HepG2 (cell line): ENCODE measurements around the gene ALDH3B2. TPM values are rescaled to one million over a fixed set of nuclear protein-coding genes. Genes with fewer than 3 reads are reported as not detected.

Experiments used
- ARID3A ChIP-seq: IDR thresholded peaks from 2 replicates; pipeline ENCODE4 v1.6.1; 2012; ENCODE audit warnings: low read depth, low read length, improper control_type of control experiment
- BORCS8-MEF2B ChIP-seq: sonication (generic); formaldehyde crosslinking; IDR thresholded peaks from 2 replicates; pipeline ENCODE4 v1.8.0; 2022; ENCODE audit warnings: mild to moderate bottlenecking, missing genetic modification reagents
- HMGXB4 ChIP-seq, 2 experiments: sonication (generic) in 1 of 2; formaldehyde crosslinking in 1 of 2; IDR thresholded peaks; 2 replicates each; pipeline versions ENCODE4 v1.4.0 to v1.6.1; 2018 to 2020; ENCODE audit warnings: missing genetic modification reagents in 2 of 2, borderline replicate concordance in 1 of 2, low read depth in 1 of 2, mild to moderate bottlenecking in 1 of 2, missing biosample characterization in 1 of 2
- KDM3A ChIP-seq: IDR thresholded peaks from 2 replicates; pipeline ENCODE4 v1.6.1; 2018; ENCODE audit warnings: low read depth, missing compliant biosample characterization
- KDM5B ChIP-seq: sonication (generic); formaldehyde crosslinking; IDR thresholded peaks from 2 replicates; pipeline ENCODE4 v1.4.0; 2020; ENCODE audit warnings: missing genetic modification reagents, mild to moderate bottlenecking, borderline replicate concordance
- PRDM10 ChIP-seq: sonication (generic); formaldehyde crosslinking; IDR thresholded peaks from 2 replicates; pipeline ENCODE4 v1.4.0; 2020; ENCODE audit warnings: low read depth, missing genetic modification reagents
- SAFB2 ChIP-seq: sonication (generic); formaldehyde crosslinking; IDR thresholded peaks from 2 replicates; pipeline ENCODE4 v1.5.1; 2020; ENCODE audit warnings: missing genetic modification reagents, low read depth, mild to moderate bottlenecking, borderline replicate concordance
- SALL1 ChIP-seq: sonication (generic); formaldehyde crosslinking; IDR thresholded peaks from 2 replicates; pipeline ENCODE4 v1.8.0; 2022; ENCODE audit warnings: mild to moderate bottlenecking, missing genetic modification reagents
- SMAD9 ChIP-seq: sonication (generic); formaldehyde crosslinking; IDR thresholded peaks from 2 replicates; pipeline ENCODE4 v1.5.1; 2020; ENCODE audit warnings: mild to moderate bottlenecking, missing genetic modification reagents
- SP140L ChIP-seq: sonication (generic); formaldehyde crosslinking; IDR thresholded peaks from 2 replicates; pipeline ENCODE4 v1.4.0; 2020; ENCODE audit warnings: missing genetic modification reagents, borderline replicate concordance
- THRA ChIP-seq: sonication (generic); formaldehyde crosslinking; IDR thresholded peaks from 2 replicates; pipeline ENCODE4 v1.4.0; 2020; ENCODE audit warnings: missing genetic modification reagents, borderline replicate concordance
- ZC3H13 ChIP-seq: sonication (generic); formaldehyde crosslinking; IDR thresholded peaks from 2 replicates; pipeline ENCODE4 v1.8.1; 2023; ENCODE audit warnings: mild to moderate bottlenecking, missing genetic modification reagents, moderate library complexity
- ZFP82 ChIP-seq: sonication (generic); formaldehyde crosslinking; IDR thresholded peaks from 2 replicates; pipeline ENCODE4 v1.5.1; 2020; ENCODE audit warnings: mild to moderate bottlenecking, missing genetic modification reagents, borderline replicate concordance
- ZNF251 ChIP-seq: sonication (generic); formaldehyde crosslinking; IDR thresholded peaks from 2 replicates; pipeline ENCODE4 v1.9.0; 2021; ENCODE audit warnings: mild to moderate bottlenecking, missing genetic modification reagents
- ZNF282 ChIP-seq: fragments of 450-650 bp; IDR thresholded peaks from 2 replicates; pipeline ENCODE4 v1.6.1; 2018; ENCODE audit not compliant: partially characterized antibody
- ZNF33A ChIP-seq: sonication (generic); formaldehyde crosslinking; IDR thresholded peaks from 2 replicates; pipeline ENCODE4 v1.5.1; 2020; ENCODE audit warnings: missing genetic modification reagents, mild to moderate bottlenecking, moderate library complexity, borderline replicate concordance
- ZNF724P ChIP-seq: sonication (generic); formaldehyde crosslinking; IDR thresholded peaks from 2 replicates; pipeline ENCODE4 v1.8.0; 2022; ENCODE audit warnings: missing genetic modification reagents, borderline replicate concordance
- ZNF788 ChIP-seq: sonication (generic); formaldehyde crosslinking; IDR thresholded peaks from 2 replicates; pipeline ENCODE4 v1.5.0; 2020; ENCODE audit warnings: mild to moderate bottlenecking, missing genetic modification reagents, borderline replicate concordance
- polyA plus RNA-seq, 8 experiments: library from polyadenylated mRNA; depleted of rRNA in 3 of 8; stranded (reverse) in 7 of 8; unstranded in 1 of 8; fragments of >200 nt; fragmentation: Illumina TruSeq in 4 of 8; extraction: Trizol in 4 of 8; gene quantifications; 2 replicates each; pipeline versions ENCODE4 v1.2.1 to v1.2.3, GENCODE V29; 2011 to 2016; ENCODE audit warnings: low read depth in 4 of 8, missing spikeins in 1 of 8, mixed read lengths in 1 of 8; ENCODE audit not compliant: insufficient read depth in 1 of 8
- total RNA-seq, 5 experiments: library from RNA; depleted of rRNA; stranded (reverse); fragments of >200 nt; fragmentation: Illumina TruSeq; extraction: Trizol; gene quantifications; 2 replicates each; pipeline ENCODE4 v1.2.3, GENCODE V29; 2016; ENCODE audit warnings: low read depth in 1 of 5

ALDH3B2 gene
- total and polyA plus RNA-seq, 2 of the 13 experiments (the other 11 are each of a cell fraction or from before 2014, with no cell fraction given): not detected

GRCh38 chr11:67630228-67630942 lies 44.0 kb downstream of the ALDH3B2 start (continued):
- peak; percentile 79 to 86; a peak in 3 of 4 replicates for TF ChIP-seq HMGXB4 (CRISPR knock-in tag; IDR thresholded peaks at IDR 0.05; ENCODE audit: borderline replicate concordance in 1 of 2, low read depth in 1 of 2)
- 0 out of 2 replicates have a peak, but pooled peaks have one; percentile 41 for TF ChIP-seq KDM5B (CRISPR knock-in tag)
- peak; percentile 66 for TF ChIP-seq SALL1 (CRISPR knock-in tag)
- TF ChIP-seq THRA (CRISPR knock-in tag): peak; percentile 57; the same call in 1 of the 2 replicates
- peak; percentile 81; the same call in 1 of the 2 replicates for TF ChIP-seq SMAD9
- TF ChIP-seq ZFP82 (CRISPR knock-in tag): peak; percentile 43; the same call in 1 of the 2 replicates
- no peak for TF ChIP-seq SAFB2
- 0 out of 2 replicates have a peak, but pooled peaks have one; percentile 72 for TF ChIP-seq ZC3H13 (CRISPR knock-in tag)
- no peak for TF ChIP-seq ZNF282
- TF ChIP-seq BORCS8-MEF2B (CRISPR knock-in tag): no peak
- TF ChIP-seq ARID3A: 0 out of 2 replicates have a peak, but pooled peaks have one; percentile 34
- 0 out of 2 replicates have a peak, but pooled peaks have one; percentile 72 for TF ChIP-seq ZNF33A
- TF ChIP-seq KDM3A (CRISPR knock-in tag): peak; percentile 89; the same call in 1 of the 2 replicates
- peak; percentile 69; the same call in 1 of the 2 replicates for TF ChIP-seq ZNF788 (CRISPR knock-in tag)
- 0 out of 2 replicates have a peak, but pooled peaks have one; percentile 13 for TF ChIP-seq PRDM10 (CRISPR knock-in tag)
- peak; percentile 65; the same call in 1 of the 2 replicates for TF ChIP-seq ZNF724P
- no peak for TF ChIP-seq SP140L (CRISPR knock-in tag)
- TF ChIP-seq ZNF251 (CRISPR knock-in tag): no peak
